Measurements from ENCODE around the gene TSPAN18.

DNA sequence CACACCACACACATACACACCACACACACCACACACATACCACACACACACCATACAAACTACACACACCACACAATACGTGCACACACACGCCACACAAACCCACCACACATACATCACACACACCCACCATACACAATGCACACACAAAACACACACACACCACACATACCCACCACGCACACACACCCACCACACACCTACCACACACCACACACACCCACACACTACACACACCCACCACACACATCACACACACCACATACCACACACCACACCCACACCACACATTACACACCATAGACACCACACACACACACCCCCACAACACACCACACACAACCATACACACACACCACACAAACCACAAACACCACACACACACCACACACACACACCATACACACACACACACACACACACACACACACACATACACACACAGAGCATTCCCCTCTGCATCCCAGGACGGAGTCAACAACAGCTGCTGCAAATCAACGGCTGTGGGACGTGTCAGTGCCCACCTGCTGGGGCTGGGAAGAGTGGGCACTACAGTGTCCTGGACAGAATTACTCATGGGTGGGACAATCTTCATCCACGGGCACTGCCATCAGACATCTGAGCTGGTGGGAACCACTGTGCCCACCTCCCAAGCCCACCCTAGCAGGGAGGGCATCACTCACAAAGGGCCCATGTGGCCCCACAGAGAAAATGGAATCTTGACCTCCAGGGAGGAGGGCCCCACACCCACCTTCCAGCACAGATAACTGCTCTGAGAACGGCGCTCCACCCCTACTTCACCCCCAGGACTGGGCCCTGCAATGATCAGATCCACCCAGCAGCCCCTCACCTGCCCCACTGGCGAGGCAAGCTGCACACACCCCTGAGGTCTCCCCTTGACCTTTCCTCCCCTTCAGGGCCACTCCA lies 215.5 kb downstream of the TSPAN18 start:
- TF ChIP-seq, protein P1, sequence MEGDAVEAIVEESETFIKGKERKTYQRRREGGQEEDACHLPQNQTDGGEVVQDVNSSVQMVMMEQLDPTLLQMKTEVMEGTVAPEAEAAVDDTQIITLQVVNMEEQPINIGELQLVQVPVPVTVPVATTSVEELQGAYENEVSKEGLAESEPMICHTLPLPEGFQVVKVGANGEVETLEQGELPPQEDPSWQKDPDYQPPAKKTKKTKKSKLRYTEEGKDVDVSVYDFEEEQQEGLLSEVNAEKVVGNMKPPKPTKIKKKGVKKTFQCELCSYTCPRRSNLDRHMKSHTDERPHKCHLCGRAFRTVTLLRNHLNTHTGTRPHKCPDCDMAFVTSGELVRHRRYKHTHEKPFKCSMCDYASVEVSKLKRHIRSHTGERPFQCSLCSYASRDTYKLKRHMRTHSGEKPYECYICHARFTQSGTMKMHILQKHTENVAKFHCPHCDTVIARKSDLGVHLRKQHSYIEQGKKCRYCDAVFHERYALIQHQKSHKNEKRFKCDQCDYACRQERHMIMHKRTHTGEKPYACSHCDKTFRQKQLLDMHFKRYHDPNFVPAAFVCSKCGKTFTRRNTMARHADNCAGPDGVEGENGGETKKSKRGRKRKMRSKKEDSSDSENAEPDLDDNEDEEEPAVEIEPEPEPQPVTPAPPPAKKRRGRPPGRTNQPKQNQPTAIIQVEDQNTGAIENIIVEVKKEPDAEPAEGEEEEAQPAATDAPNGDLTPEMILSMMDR (IDR thresholded peaks at IDR 0.05 in 4 of 5, conservative IDR thresholded peaks at IDR 0.05 in 1 of 5): no peak
- TF ChIP-seq POLR2A (IDR thresholded peaks at IDR 0.05): no peak

All from gastrocnemius medialis (tissue), 4 donors.